Neuronal stem cell (in vitro differentiated cells): Measurements from ENCODE around the gene ZNF684.

Experiments used
- DNase-seq: peaks from one replicate; pipeline ENCODE4 v3.0.0-alpha.2; 2013; ENCODE audit warnings: low spot score
- H2AFZ ChIP-seq: one replicate; pipeline ENCODE4 v1.6.1; 2013; ENCODE audit warnings: mild to moderate bottlenecking, low read length, inconsistent platforms
- H2AK5ac ChIP-seq: 2 replicates; pipeline ENCODE4 v1.6.1; 2013; ENCODE audit warnings: low read depth, mild to moderate bottlenecking, inconsistent platforms, low read length, moderate library complexity, mixed read lengths
- H2BK120ac ChIP-seq: 2 replicates; pipeline ENCODE4 v1.6.1; 2013; ENCODE audit warnings: low read depth, mild to moderate bottlenecking, inconsistent platforms, low read length, moderate library complexity, mixed read lengths
- H2BK12ac ChIP-seq: one replicate; pipeline ENCODE4 v1.6.1; 2013; ENCODE audit warnings: low read length, inconsistent platforms
- H2BK15ac ChIP-seq: 2 replicates; pipeline ENCODE4 v1.6.1; 2013; ENCODE audit warnings: mild to moderate bottlenecking, low read length, inconsistent platforms, mixed read lengths
- H2BK5ac ChIP-seq: one replicate; pipeline ENCODE4 v1.6.1; 2013; ENCODE audit warnings: inconsistent platforms, mild to moderate bottlenecking, low read length, moderate library complexity
- H3K14ac ChIP-seq: one replicate; pipeline ENCODE4 v1.6.1; 2013; ENCODE audit warnings: low read length, inconsistent platforms
- H3K18ac ChIP-seq: 2 replicates; pipeline ENCODE4 v1.6.1; 2013; ENCODE audit warnings: low read length, inconsistent platforms
- H3K23ac ChIP-seq: 2 replicates; pipeline ENCODE4 v1.6.1; 2013; ENCODE audit warnings: low read depth, mild to moderate bottlenecking, mixed read lengths, low read length, inconsistent platforms; ENCODE audit not compliant: poor library complexity
- H3K27ac ChIP-seq: replicated peaks from 3 replicates; pipeline ENCODE4 v1.5.1; 2013; ENCODE audit warnings: low read length, inconsistent platforms
- H3K27me3 ChIP-seq, 3 experiments: 2 replicates each; pipeline ENCODE4 v1.6.1; 2013; ENCODE audit warnings: low read length in 3 of 3, mild to moderate bottlenecking in 2 of 3, inconsistent platforms in 1 of 3, low read depth in 1 of 3, mixed read lengths in 1 of 3, moderate library complexity in 1 of 3; ENCODE audit not compliant: control insufficient read depth in 3 of 3, insufficient read depth in 3 of 3
- H3K36me3 ChIP-seq, 2 donors: replicated peaks in 1 of 2; 2 replicates each; pipeline ENCODE4 v1.6.1; 2013; ENCODE audit warnings: low read length in 2 of 2; ENCODE audit not compliant: control insufficient read depth in 2 of 2, insufficient read depth in 2 of 2
- H3K4ac ChIP-seq: 2 replicates; pipeline ENCODE4 v1.6.1; 2013; ENCODE audit warnings: inconsistent platforms, mild to moderate bottlenecking, low read length, moderate library complexity
- H3K4me1 ChIP-seq, 2 donors: 1 replicate in 1 of 2; 2 replicates in 1 of 2; pipeline ENCODE4 v1.6.1; 2013; ENCODE audit warnings: low read length in 2 of 2, low read depth in 1 of 2; ENCODE audit not compliant: control insufficient read depth in 2 of 2, insufficient read depth in 1 of 2
- H3K4me2 ChIP-seq: one replicate; pipeline ENCODE4 v1.6.1; 2013; ENCODE audit warnings: mild to moderate bottlenecking, low read length, inconsistent platforms; ENCODE audit not compliant: insufficient read depth, poor library complexity, severe bottlenecking
- H3K4me3 ChIP-seq, 2 donors: 2 replicates each; pipeline ENCODE4 v1.5.1; 2013; ENCODE audit warnings: low read length in 2 of 2, mild to moderate bottlenecking in 2 of 2, inconsistent platforms in 1 of 2, moderate library complexity in 1 of 2
- H3K79me1 ChIP-seq: one replicate; pipeline ENCODE4 v1.6.1; 2013; ENCODE audit warnings: low read depth, mild to moderate bottlenecking, inconsistent platforms, low read length, moderate library complexity
- H3K9ac ChIP-seq: one replicate; pipeline ENCODE4 v1.6.1; 2013; ENCODE audit warnings: mild to moderate bottlenecking, low read depth, low read length, inconsistent platforms; ENCODE audit not compliant: poor library complexity
- H3K9me3 ChIP-seq, 2 donors: replicated peaks in 1 of 2; 2 replicates each; pipeline versions ENCODE3 to v1.6.1; 2013; ENCODE audit warnings: low read length in 2 of 2, mild to moderate bottlenecking in 2 of 2, inconsistent platforms in 1 of 2, low read depth in 1 of 2, mixed read lengths in 1 of 2, moderate library complexity in 1 of 2; ENCODE audit not compliant: control insufficient read depth in 2 of 2, insufficient read depth in 1 of 2
- H4K8ac ChIP-seq: one replicate; pipeline ENCODE4 v1.6.1; 2013; ENCODE audit warnings: low read depth, mild to moderate bottlenecking, inconsistent platforms, low read length, moderate library complexity
- H4K91ac ChIP-seq: one replicate; pipeline ENCODE4 v1.6.1; 2013; ENCODE audit warnings: low read length, low read depth, mild to moderate bottlenecking, inconsistent platforms; ENCODE audit not compliant: poor library complexity
- WGBS, 2 donors: extraction: QIAGEN DNeasy Blood & Tissue Kit; methylation state at CpG; one replicate each; pipeline ENCODE4 v1.1.7; 2013; ENCODE audit warnings: missing lambda C conversion rate in 2 of 2, mixed read lengths in 1 of 2; ENCODE audit not compliant: insufficient read length in 2 of 2, insufficient replicate concordance in 1 of 2; ENCODE audit errors: extremely low coverage in 2 of 2; 5-methylcytosine and 5-hydroxymethylcytosine counted together

Gene ZNF684

DNA sequence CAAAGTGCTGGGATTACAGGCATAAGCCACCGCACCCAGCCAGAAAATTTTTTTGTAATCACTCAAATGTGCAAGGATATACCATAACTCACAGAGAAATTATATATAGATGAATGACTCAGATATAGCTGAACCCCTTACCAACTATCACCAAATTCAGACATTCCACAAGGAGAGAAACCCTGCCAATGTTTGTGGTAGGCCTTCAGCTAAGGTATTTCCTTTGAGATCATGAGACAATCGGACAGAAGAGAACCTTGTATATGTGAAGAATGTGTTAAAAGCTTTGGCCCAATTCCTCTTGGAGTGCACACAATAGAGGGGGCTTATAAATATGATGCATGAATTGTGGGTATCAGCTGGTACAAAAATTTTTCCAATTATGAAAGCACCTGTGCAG, 50.7 kb downstream of the ZNF684 start:
- WGBS, 2 donors = no CpG with 5 or more reads among the region's 2 CpGs
- H2AK5ac ChIP-seq = no peak overlapping the region

GRCh38 chr1:40583980-40584379, 52.5 kb downstream of the ZNF684 start:
- H3K79me1 ChIP-seq = no peaks in the 10 kb centered on the region
- no peak overlapping the region for H4K8ac ChIP-seq
- H2BK120ac ChIP-seq = no peak overlapping the region
- H3K4me3 ChIP-seq = no peak overlapping the region
- H3K27ac ChIP-seq = no peak overlapping the region
- no peak overlapping the region for H3K9ac ChIP-seq
- no peak overlapping the region for H3K14ac ChIP-seq
- DNase-seq = no peak
- H3K9me3 ChIP-seq = no peaks in the 10 kb centered on the region
- H3K23ac ChIP-seq = no peak overlapping the region
- no peak overlapping the region for H3K4me2 ChIP-seq
- WGBS, 2 donors = no CpG with 5 or more reads among the region's 6 CpGs
- H3K4me1 ChIP-seq = no peaks in the 10 kb centered on the region
- H3K36me3 ChIP-seq = no peaks in the 10 kb centered on the region
- H2BK12ac ChIP-seq = no peak overlapping the region
- no peak overlapping the region for H2BK15ac ChIP-seq
- H2AK5ac ChIP-seq = no peak overlapping the region
- H3K4ac ChIP-seq = no peak overlapping the region
- H4K91ac ChIP-seq = no peak overlapping the region
- no peak overlapping the region for H2AFZ ChIP-seq
- H3K18ac ChIP-seq = no peak overlapping the region
- peaks cover 0 to 15% (median 0%) of the 10 kb centered on the region in 3 experiments for H3K27me3 ChIP-seq
- H2BK5ac ChIP-seq = no peak overlapping the region

More for the DNA sequence above, 50.7 kb downstream of the ZNF684 start:
- no peak overlapping the region for H4K8ac ChIP-seq
- no peak overlapping the region for H2AFZ ChIP-seq
- no peak overlapping the region for H3K23ac ChIP-seq
- H2BK120ac ChIP-seq = no peak overlapping the region
- no peak overlapping the region for H2BK12ac ChIP-seq
- no peak overlapping the region for H4K91ac ChIP-seq
- no peaks in the 10 kb centered on the region for H3K9me3 ChIP-seq
- H2BK5ac ChIP-seq = no peak overlapping the region
- no peaks in the 10 kb centered on the region for H3K4me1 ChIP-seq
- DNase-seq = no peak
- H3K36me3 ChIP-seq = no peaks in the 10 kb centered on the region
- peaks cover 0 to 15% (median 0%) of the 10 kb centered on the region in 3 experiments for H3K27me3 ChIP-seq
- no peak overlapping the region for H3K9ac ChIP-seq
- no peak overlapping the region for H3K4me2 ChIP-seq
- H3K4me3 ChIP-seq = no peak overlapping the region
- no peaks in the 10 kb centered on the region for H3K79me1 ChIP-seq
- no peak overlapping the region for H3K14ac ChIP-seq
- H3K4ac ChIP-seq = no peak overlapping the region
- no peak overlapping the region for H3K27ac ChIP-seq
- no peak overlapping the region for H3K18ac ChIP-seq
- H2BK15ac ChIP-seq = no peak overlapping the region

DNA sequence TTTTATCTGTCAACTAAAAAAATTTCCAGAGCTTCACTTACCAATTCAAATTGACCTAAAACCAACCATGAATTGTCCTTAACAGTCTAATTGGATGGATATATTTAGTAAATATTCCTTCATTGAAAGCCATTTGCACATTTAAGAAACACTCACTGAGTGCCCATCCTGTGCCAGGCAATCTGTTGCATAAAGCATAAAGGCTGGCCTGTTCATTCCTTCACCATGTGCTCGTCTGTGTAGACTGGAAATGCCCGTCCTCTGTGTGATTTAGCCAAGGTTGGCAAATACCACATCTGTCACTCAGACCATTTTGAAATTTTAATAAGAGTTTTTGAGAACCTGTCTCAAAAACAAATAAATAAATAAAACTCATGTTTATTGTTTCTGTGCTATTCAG, 57.1 kb downstream of the ZNF684 start:
- Histone ChIP-seq H3K9me3 (no peaks in the 10 kb centered on the region), H3K27me3 (peaks cover 0 to 9% (median 0%) of the 10 kb centered on the region in 3 experiments), H4K8ac (no peak overlapping the region), H2BK15ac (no peak overlapping the region), H2AFZ (no peak overlapping the region), H3K27ac (no peak overlapping the region), H3K9ac (no peak overlapping the region), H3K23ac (no peak overlapping the region), H4K91ac (no peak overlapping the region), H3K36me3 (no peaks in the 10 kb centered on the region), H2AK5ac (no peak overlapping the region), H3K4me1 (no peaks in the 10 kb centered on the region), H3K18ac (no peak overlapping the region), H2BK120ac (no peak overlapping the region), H3K14ac (no peak overlapping the region), H2BK12ac (no peak overlapping the region), H3K4me3 (no peak overlapping the region), H3K79me1 (no peaks in the 10 kb centered on the region), H3K4ac (no peak overlapping the region), H2BK5ac (no peak overlapping the region), H3K4me2 (no peak overlapping the region)
- no CpG with 5 or more reads among the region's 2 CpGs for WGBS, 2 donors
- DNase-seq = no peak

DNA sequence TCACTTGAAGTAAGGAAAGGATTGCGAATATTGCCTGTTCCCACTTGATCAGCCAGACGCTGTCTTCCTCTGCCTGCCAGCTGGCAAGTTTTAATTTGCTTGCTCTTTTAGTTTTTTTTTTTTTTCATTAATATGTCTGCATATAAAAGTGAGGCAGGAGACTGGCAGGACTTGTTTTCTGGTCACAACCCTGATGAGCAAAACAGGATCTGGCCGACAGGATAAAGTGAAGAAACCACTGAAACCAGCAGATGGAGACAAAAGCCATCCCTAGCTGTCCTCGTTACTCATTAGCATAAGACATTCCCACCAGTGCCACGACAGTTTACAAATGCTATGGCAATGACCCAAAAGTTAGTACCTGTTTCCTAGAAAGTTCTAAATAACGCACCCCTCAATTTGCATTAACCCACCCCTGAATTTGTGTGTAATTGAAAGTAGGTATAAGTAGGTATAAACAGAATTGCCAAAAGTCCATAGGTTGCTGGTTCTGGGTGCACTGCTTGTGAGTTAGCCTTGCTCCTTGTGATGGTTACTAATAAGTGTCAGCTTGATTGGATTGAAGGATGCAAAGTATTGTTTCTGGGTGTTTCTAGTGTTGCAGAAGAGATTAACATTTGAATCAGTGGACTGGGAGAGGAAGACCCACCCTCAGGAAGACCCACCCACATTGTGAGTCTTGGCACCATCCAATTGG, 60.8 kb downstream of the ZNF684 start:
- Histone ChIP-seq H2BK12ac (no peak overlapping the region), H3K9me3 (peaks cover 3 to 4% of the 10 kb centered on the region in 2 donors), H3K27ac (no peak overlapping the region), H2BK5ac (no peak overlapping the region), H3K27me3 (peaks cover 0 to 5% (median 0%) of the 10 kb centered on the region in 3 experiments), H4K8ac (no peak overlapping the region), H3K14ac (no peak overlapping the region), H2AK5ac (no peak overlapping the region), H3K4ac (no peak overlapping the region), H3K23ac (no peak overlapping the region), H3K9ac (no peak overlapping the region), H3K4me3 (no peak overlapping the region), H3K18ac (no peak overlapping the region), H3K36me3 (no peaks in the 10 kb centered on the region), H3K79me1 (no peaks in the 10 kb centered on the region), H3K4me2 (no peak overlapping the region), H4K91ac (no peak overlapping the region), H2BK15ac (no peak overlapping the region), H2AFZ (no peak overlapping the region), H3K4me1 (no peaks in the 10 kb centered on the region), H2BK120ac (no peak overlapping the region)
- WGBS, 2 donors = no CpG with 5 or more reads among the region's 6 CpGs
- DNase-seq = no peak
